ENCODE results near the gene SPINK5.

DNA sequence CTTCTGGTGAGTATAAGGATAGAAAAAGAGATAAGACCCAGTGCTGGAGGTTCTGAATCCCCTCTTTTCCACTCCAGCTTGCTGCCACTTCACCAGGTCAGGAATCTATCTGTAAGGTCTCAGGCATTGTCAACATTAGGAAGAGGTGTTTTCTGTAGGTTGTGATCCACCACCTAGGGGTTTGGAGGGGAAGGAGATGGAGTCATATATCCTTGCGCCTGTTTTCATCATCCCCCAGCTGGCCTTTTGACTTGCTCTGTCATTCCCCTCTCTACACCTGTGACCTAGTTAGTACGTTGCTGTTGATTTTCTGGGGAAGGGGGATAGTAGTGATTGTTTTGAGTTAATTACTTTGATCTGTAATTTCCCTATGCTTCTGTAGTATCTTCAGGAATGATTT is 20.5 kb downstream of the SPINK5 start:
- TF ChIP-seq, protein P1, sequence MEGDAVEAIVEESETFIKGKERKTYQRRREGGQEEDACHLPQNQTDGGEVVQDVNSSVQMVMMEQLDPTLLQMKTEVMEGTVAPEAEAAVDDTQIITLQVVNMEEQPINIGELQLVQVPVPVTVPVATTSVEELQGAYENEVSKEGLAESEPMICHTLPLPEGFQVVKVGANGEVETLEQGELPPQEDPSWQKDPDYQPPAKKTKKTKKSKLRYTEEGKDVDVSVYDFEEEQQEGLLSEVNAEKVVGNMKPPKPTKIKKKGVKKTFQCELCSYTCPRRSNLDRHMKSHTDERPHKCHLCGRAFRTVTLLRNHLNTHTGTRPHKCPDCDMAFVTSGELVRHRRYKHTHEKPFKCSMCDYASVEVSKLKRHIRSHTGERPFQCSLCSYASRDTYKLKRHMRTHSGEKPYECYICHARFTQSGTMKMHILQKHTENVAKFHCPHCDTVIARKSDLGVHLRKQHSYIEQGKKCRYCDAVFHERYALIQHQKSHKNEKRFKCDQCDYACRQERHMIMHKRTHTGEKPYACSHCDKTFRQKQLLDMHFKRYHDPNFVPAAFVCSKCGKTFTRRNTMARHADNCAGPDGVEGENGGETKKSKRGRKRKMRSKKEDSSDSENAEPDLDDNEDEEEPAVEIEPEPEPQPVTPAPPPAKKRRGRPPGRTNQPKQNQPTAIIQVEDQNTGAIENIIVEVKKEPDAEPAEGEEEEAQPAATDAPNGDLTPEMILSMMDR (IDR thresholded peaks at IDR 0.05): no peak
- no peak for TF ChIP-seq EP300 (IDR thresholded peaks at IDR 0.05)

Measured in tibial nerve (tissue), 4 donors.